ENCODE measurements around the gene ENHO. TPM values are rescaled to one million over a fixed set of nuclear protein-coding genes. Genes with fewer than 3 reads are reported as not detected.

ENHO gene
- total and polyA plus RNA-seq, 2 of the 8 experiments (the other 6 are each of a cell fraction or from before 2014, with no cell fraction given), result 12.2 to 49.4 TPM

GRCh38 chr9:34500623-34501267, 22.0 kb downstream of the ENHO start:
- Histone ChIP-seq H3K4me1 (replicated peaks in 1 of 4; ENCODE audit: control insufficient read depth in 3 of 4, insufficient read depth in 4 of 4, low read length in 3 of 4) (0 out of 7 replicates have a peak, but pooled peaks cover 0 to 3% (median 0%) of the 10 kb centered on the region in 4 experiments), H3K9ac (replicated peaks in 1 of 4; ENCODE audit: extremely low read depth in 1 of 4, low read depth in 3 of 4, low read length in 3 of 4) (no peak overlapping the region), H3K18ac (ENCODE audit: extremely low read depth, low read length) (no peak overlapping the region), H3K79me2 (ENCODE audit: control insufficient read depth in 1 of 2, insufficient read depth in 2 of 2, low read length in 2 of 2) (no peaks in the 10 kb centered on the region), H3K9me3 (ENCODE audit: insufficient read depth in 2 of 2, low read depth in 1 of 2, low read length in 1 of 2) (no peaks in the 10 kb centered on the region), H3K79me1 (ENCODE audit: low read depth, low read length) (no peaks in the 10 kb centered on the region), H3K4me2 (ENCODE audit: insufficient read depth in 1 of 2, low read depth in 2 of 2, low read length in 2 of 2) (no peak overlapping the region), H3K14ac (ENCODE audit: insufficient read length) (no peak overlapping the region), H4K5ac (ENCODE audit: insufficient read length, low read depth, low read length) (no peak overlapping the region), H4K91ac (replicated peaks; ENCODE audit: insufficient read length, low read length) (no peak overlapping the region), H3K27me3 (replicated peaks in 1 of 4; ENCODE audit: control insufficient read depth in 3 of 4, extremely low read depth in 1 of 4, insufficient read depth in 3 of 4, low read length in 3 of 4) (no peaks in the 10 kb centered on the region; a peak in 1 of 7 replicates), H2BK120ac (replicated peaks; ENCODE audit: low read depth, low read length) (no peak overlapping the region), H2BK5ac (ENCODE audit: low read depth, low read length) (no peak overlapping the region), H3K23ac (ENCODE audit: insufficient read length) (no peak overlapping the region), H4K20me1 (replicated peaks in 1 of 2; ENCODE audit: control insufficient read depth in 1 of 2, insufficient read depth in 2 of 2, low read length in 2 of 2) (no peaks in the 10 kb centered on the region), H3K36me3 (ENCODE audit: control insufficient read depth in 2 of 4, insufficient read depth in 4 of 4, low read length in 3 of 4) (no peaks in the 10 kb centered on the region), H2BK15ac (ENCODE audit: low read length) (no peak overlapping the region), H3K4me3 (ENCODE audit: extremely low read depth in 1 of 4, insufficient read depth in 2 of 4, low read depth in 3 of 4, low read length in 4 of 4) (no peak overlapping the region), H3K27ac (ENCODE audit: low read depth, low read length) (no peak overlapping the region), H2BK20ac (ENCODE audit: low read length) (no peak overlapping the region), H2AK5ac (ENCODE audit: low read depth, low read length) (no peak overlapping the region), H4K8ac (ENCODE audit: extremely low read depth, insufficient read depth, low read length) (no peak overlapping the region), H2AFZ (ENCODE audit: low read length) (no peak overlapping the region), H2BK12ac (ENCODE audit: low read depth, low read length) (no peak overlapping the region), H3K23me2 (ENCODE audit: low read depth, low read length) (no peaks in the 10 kb centered on the region), H3K4ac (replicated peaks; ENCODE audit: insufficient read length, low read depth, low read length) (no peak overlapping the region), H3K56ac (replicated peaks; ENCODE audit: insufficient read length, low read depth, low read length) (no peak overlapping the region)
- FAIRE-seq (peak; percentile 75), DNase-seq (ENCODE audit: low read depth in 1 of 2, low spot score in 2 of 2) (peak in 1 of 2 experiments; percentile 91)
- WGBS, 2 experiments (ENCODE audit: extremely low coverage in 1 of 2, insufficient coverage in 1 of 2, insufficient read length in 1 of 2, insufficient replicate concordance in 2 of 2, low coverage in 1 of 2, low lambda C conversion rate in 2 of 2, missing lambda C conversion rate in 1 of 2), result 12% methylated on average over 6 of the region's 6 CpGs; no CpG with 5 or more reads in 1 of the 2 experiments
- CTCF ChIA-PET (ENCODE audit: partially characterized antibody), result interaction anchor here (0.7 to 8.8 kb wide), 47 partner anchors 10 to 166 kb away, joined by 3 to 114 read pairs (median 5); partner anchors contain the start of genes DCTN3, DNAI1, ENHO and FAM219A
- POLR2A ChIA-PET (ENCODE audit: partially characterized antibody), result no interaction called here
- no peak for TF ChIP-seq CBX8 (IDR thresholded peaks at IDR 0.05; ENCODE audit: borderline replicate concordance, low read depth, low read length)
- TF ChIP-seq SRF (IDR thresholded peaks at IDR 0.05; ENCODE audit: low read depth, low read length), result no peak
- TF ChIP-seq, protein P1, sequence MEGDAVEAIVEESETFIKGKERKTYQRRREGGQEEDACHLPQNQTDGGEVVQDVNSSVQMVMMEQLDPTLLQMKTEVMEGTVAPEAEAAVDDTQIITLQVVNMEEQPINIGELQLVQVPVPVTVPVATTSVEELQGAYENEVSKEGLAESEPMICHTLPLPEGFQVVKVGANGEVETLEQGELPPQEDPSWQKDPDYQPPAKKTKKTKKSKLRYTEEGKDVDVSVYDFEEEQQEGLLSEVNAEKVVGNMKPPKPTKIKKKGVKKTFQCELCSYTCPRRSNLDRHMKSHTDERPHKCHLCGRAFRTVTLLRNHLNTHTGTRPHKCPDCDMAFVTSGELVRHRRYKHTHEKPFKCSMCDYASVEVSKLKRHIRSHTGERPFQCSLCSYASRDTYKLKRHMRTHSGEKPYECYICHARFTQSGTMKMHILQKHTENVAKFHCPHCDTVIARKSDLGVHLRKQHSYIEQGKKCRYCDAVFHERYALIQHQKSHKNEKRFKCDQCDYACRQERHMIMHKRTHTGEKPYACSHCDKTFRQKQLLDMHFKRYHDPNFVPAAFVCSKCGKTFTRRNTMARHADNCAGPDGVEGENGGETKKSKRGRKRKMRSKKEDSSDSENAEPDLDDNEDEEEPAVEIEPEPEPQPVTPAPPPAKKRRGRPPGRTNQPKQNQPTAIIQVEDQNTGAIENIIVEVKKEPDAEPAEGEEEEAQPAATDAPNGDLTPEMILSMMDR (IDR thresholded peaks at IDR 0.05; ENCODE audit: control extremely low read depth in 1 of 3, insufficient read depth in 1 of 3, low read depth in 1 of 3, low read length in 3 of 3), result peak; percentile 90 to 97 (median 96)
- TF ChIP-seq ZNF274 (IDR thresholded peaks at IDR 0.05; ENCODE audit: borderline replicate concordance, extremely low read depth, low read length), result no peak
- no peak for TF ChIP-seq CTBP2 (IDR thresholded peaks at IDR 0.05; ENCODE audit: borderline replicate concordance, insufficient read depth, insufficient read length, low read length)
- TF ChIP-seq RNF2 (IDR thresholded peaks at IDR 0.05; ENCODE audit: borderline replicate concordance, low read depth, low read length, missing control alignments, poor library complexity, severe bottlenecking), result no peak
- TF ChIP-seq KDM1A (IDR thresholded peaks at IDR 0.05; ENCODE audit: borderline replicate concordance, low read length), result no peak
- TF ChIP-seq RAD21 (IDR thresholded peaks at IDR 0.05 in 1 of 2, conservative IDR thresholded peaks at IDR 0.05 in 1 of 2; ENCODE audit: low read depth in 2 of 2, low read length in 2 of 2), result peak; percentile 92 to 93
